ENCODE measurements around the gene CD22. TPM values are rescaled to one million over a fixed set of nuclear protein-coding genes. Genes with fewer than 3 reads are reported as not detected.

Gene CD22
- total and polyA plus RNA-seq, 10 of the 15 experiments (the other 5 are each of a cell fraction or from before 2014, with no cell fraction given): 23.0 to 344 (median 181) TPM

- TF ChIP-seq MTA2 (IDR thresholded peaks at IDR 0.05; ENCODE audit: low read depth) (no peak), ZBED1 (IDR thresholded peaks at IDR 0.05; ENCODE audit: borderline replicate concordance) (no peak)
These were observed 54.5 kb downstream of the CD22 start (continued) for GRCh38 chr19:35383536-35383935.

DNA sequence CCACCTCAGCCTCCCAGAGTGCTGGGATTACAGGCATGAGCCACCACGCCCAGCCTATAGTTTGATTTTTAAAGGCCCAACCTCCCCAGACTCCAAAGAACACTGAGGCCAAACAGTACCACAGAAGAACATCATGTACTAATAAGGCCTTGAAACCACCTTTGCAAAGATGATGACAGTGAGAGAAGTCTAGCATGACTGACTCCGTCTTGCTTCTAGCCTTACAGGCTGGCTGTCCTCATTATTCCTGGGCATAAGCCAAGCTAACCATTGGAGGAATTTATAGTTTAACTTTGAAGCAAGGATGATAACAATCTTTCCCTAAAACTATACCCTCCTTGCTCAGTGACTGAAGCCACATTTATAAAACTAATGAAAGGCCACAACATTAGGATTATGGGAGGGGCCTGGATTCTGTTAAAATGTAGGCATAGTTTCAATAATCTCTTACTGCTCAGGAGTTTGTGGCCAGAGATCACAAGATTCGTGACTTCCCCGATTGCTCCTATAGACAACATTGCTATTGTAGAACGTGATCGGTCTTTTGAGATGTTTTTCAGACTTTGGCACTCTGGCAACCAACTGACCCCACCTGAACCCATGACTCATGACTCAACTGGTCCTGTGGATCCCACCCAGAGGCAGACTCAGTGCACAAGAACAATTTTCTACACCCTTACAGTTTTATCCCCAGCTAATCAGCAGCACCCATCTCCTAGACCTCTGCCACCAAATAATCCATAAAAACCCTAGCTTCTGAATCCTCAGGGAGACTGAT, 59.5 kb downstream of the CD22 start:
- no peak for DNase-seq (ENCODE audit: low read depth, low spot score)
- no TSS peak for BruUV-seq (replicated peaks)
- Histone ChIP-seq H2AFZ (ENCODE audit: control insufficient read depth, low read depth, low read length) (no peak overlapping the region), H4K20me1 (ENCODE audit: control insufficient read depth, insufficient read depth) (no peaks in the 10 kb centered on the region), H3K4me3 (no peak overlapping the region), H3K27ac (ENCODE audit: control insufficient read depth, insufficient read depth) (no peak overlapping the region), H3K9me3 (replicated peaks; ENCODE audit: control insufficient read depth, insufficient read depth, low read length) (peaks cover 2% of the 10 kb centered on the region; the same call in 2 of the 3 replicates), H3K9ac (ENCODE audit: control insufficient read depth, insufficient read depth, low read length) (no peak overlapping the region), H3K36me3 (ENCODE audit: control insufficient read depth in 2 of 2, insufficient read depth in 2 of 2, low read length in 1 of 2) (no peaks in the 10 kb centered on the region), H3K4me1 (ENCODE audit: control insufficient read depth, insufficient read depth, low read length) (no peaks in the 10 kb centered on the region), H3K79me2 (ENCODE audit: control insufficient read depth, insufficient read depth, low read length) (no peaks in the 10 kb centered on the region), H3K27me3 (replicated peaks in 1 of 2; ENCODE audit: control insufficient read depth in 2 of 2, insufficient read depth in 2 of 2, low read length in 1 of 2) (no peaks in the 10 kb centered on the region), H3K4me2 (ENCODE audit: control insufficient read depth, insufficient read depth) (no peak overlapping the region)
- SMC1A ChIA-PET (ENCODE audit: uncharacterized antibody, unreplicated experiment): interaction anchor here (0.6 to 2.0 kb wide), 9 partner anchors 8 to 107 kb away, joined by 3 to 6 read pairs (median 3); no protein-coding TSS in a partner anchor
- CTCF ChIA-PET: interaction anchor here (0.7 to 1.6 kb wide), 2 partner anchors 12 to 73 kb away, joined by 3 to 4 read pairs; no protein-coding TSS in a partner anchor
- ATAC-seq: no peak
- WGBS (ENCODE audit: insufficient coverage, insufficient replicate concordance, low lambda C conversion rate, missing lambda C conversion rate): 59% methylated on average over 6 of the region's 6 CpGs
- POLR2A ChIA-PET: interaction anchor here (0.9 to 1.7 kb wide), 2 partner anchors 11 kb away, joined by 4 to 10 read pairs; no protein-coding TSS in a partner anchor
- intact Hi-C loops (cut with micrococcal nuclease; ENCODE audit: unreplicated experiment) (no loop called here), in situ Hi-C loops (cut with MboI) (no loop called here)
- RAD21 ChIA-PET (ENCODE audit: unreplicated experiment): interaction anchor here (0.8 kb wide), 1 partner anchor 14 kb away, joined by 3 read pairs; no protein-coding TSS in a partner anchor
- FAIRE-seq: no peak
- TF ChIP-seq, protein P1, sequence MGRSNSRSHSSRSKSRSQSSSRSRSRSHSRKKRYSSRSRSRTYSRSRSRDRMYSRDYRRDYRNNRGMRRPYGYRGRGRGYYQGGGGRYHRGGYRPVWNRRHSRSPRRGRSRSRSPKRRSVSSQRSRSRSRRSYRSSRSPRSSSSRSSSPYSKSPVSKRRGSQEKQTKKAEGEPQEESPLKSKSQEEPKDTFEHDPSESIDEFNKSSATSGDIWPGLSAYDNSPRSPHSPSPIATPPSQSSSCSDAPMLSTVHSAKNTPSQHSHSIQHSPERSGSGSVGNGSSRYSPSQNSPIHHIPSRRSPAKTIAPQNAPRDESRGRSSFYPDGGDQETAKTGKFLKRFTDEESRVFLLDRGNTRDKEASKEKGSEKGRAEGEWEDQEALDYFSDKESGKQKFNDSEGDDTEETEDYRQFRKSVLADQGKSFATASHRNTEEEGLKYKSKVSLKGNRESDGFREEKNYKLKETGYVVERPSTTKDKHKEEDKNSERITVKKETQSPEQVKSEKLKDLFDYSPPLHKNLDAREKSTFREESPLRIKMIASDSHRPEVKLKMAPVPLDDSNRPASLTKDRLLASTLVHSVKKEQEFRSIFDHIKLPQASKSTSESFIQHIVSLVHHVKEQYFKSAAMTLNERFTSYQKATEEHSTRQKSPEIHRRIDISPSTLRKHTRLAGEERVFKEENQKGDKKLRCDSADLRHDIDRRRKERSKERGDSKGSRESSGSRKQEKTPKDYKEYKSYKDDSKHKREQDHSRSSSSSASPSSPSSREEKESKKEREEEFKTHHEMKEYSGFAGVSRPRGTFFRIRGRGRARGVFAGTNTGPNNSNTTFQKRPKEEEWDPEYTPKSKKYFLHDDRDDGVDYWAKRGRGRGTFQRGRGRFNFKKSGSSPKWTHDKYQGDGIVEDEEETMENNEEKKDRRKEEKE (IDR thresholded peaks at IDR 0.05): no peak
- TF ChIP-seq SREBF2 (IDR thresholded peaks at IDR 0.05; ENCODE audit: low read length) (no peak), BHLHE40 (IDR thresholded peaks at IDR 0.05; ENCODE audit: borderline replicate concordance in 1 of 2, low read depth in 2 of 2, low read length in 1 of 2) (no peak), EGR1 (IDR thresholded peaks at IDR 0.05; ENCODE audit: borderline replicate concordance in 1 of 2, low read depth in 2 of 2, low read length in 2 of 2) (no peak), IKZF2 (IDR thresholded peaks at IDR 0.05) (no peak), SMC3 (IDR thresholded peaks at IDR 0.05; ENCODE audit: borderline replicate concordance, low read length) (no peak), RCOR1 (conservative IDR thresholded peaks at IDR 0.05; ENCODE audit: low read depth, low read length) (no peak), RELB (IDR thresholded peaks at IDR 0.05; ENCODE audit: low read depth) (no peak), FOS (IDR thresholded peaks at IDR 0.05; ENCODE audit: borderline replicate concordance, extremely low read depth, insufficient read length) (no peak), RBBP5 (conservative IDR thresholded peaks at IDR 0.05) (no peak), YY1 (IDR thresholded peaks at IDR 0.05; ENCODE audit: low read depth, low read length) (no peak)
- TF ChIP-seq, protein P2, sequence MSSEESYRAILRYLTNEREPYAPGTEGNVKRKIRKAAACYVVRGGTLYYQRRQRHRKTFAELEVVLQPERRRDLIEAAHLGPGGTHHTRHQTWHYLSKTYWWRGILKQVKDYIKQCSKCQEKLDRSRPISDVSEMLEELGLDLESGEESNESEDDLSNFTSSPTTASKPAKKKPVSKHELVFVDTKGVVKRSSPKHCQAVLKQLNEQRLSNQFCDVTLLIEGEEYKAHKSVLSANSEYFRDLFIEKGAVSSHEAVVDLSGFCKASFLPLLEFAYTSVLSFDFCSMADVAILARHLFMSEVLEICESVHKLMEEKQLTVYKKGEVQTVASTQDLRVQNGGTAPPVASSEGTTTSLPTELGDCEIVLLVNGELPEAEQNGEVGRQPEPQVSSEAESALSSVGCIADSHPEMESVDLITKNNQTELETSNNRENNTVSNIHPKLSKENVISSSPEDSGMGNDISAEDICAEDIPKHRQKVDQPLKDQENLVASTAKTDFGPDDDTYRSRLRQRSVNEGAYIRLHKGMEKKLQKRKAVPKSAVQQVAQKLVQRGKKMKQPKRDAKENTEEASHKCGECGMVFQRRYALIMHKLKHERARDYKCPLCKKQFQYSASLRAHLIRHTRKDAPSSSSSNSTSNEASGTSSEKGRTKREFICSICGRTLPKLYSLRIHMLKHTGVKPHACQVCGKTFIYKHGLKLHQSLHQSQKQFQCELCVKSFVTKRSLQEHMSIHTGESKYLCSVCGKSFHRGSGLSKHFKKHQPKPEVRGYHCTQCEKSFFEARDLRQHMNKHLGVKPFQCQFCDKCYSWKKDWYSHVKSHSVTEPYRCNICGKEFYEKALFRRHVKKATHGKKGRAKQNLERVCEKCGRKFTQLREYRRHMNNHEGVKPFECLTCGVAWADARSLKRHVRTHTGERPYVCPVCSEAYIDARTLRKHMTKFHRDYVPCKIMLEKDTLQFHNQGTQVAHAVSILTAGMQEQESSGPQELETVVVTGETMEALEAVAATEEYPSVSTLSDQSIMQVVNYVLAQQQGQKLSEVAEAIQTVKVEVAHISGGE (CRISPR knock-in tag; IDR thresholded peaks at IDR 0.05): no peak
